NT2/D1 (cell line): Measurements from ENCODE around the gene OGDHL.

Source experiments
- SUZ12 ChIP-seq: IDR thresholded peaks from 2 replicates; pipeline ENCODE4 v1.6.1; 2011; ENCODE audit not compliant: insufficient read length, insufficient read depth; ENCODE audit errors: extremely low read depth
- YY1 ChIP-seq: IDR thresholded peaks from 2 replicates; pipeline ENCODE4 v1.6.1; 2011; ENCODE audit not compliant: insufficient read length, insufficient read depth
- ZNF274 ChIP-seq: IDR thresholded peaks from 2 replicates; pipeline ENCODE4 v1.6.1; 2011; ENCODE audit warnings: mild to moderate bottlenecking, low read depth, low read length

DNA sequence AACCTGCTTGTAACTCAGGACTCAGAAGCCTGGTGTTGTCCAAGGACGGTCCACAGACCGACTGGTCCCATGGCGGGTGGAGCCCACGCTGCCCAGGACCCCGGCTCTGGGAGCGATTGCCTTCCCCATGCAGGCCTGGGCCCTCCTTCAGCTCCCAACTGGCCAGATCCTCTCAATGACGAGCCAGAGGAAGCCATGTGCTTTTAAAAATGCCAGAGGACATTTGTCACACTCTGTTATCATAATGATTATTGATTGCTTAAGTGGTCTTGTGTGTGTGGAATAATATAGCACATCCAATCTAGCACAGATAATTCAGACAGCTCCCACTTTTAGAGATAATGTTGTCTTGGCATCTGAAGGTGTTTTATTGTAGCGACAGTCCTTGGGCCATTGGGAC, 22.6 kb upstream of the OGDHL start:
- TF ChIP-seq SUZ12 (no peak), ZNF274 (no peak), YY1 (no peak)
